Hematopoietic multipotent progenitor cell treated with erythropoietin and hydrocortisone succinate and interleukin-3 and kit ligand, for 15 days (in vitro differentiated cells): ENCODE measurements around the gene ASTN1.

Experiments used
- DNase-seq: peaks from one replicate; pipeline ENCODE4 v3.0.0-alpha.2; 2015; ENCODE audit warnings: low spot score

Gene ASTN1

GRCh38 chr1:176926330-176927086 is 238.0 kb downstream of the ASTN1 start:
- DNase-seq, result no peak

GRCh38 chr1:176925223-176925622 is 239.3 kb downstream of the ASTN1 start:
- DNase-seq, result no peak

GRCh38 chr1:176923283-176923682 is 241.2 kb downstream of the ASTN1 start:
- no peak for DNase-seq

- DNase-seq, result no peak
These were observed 244.8 kb downstream of the ASTN1 start for GRCh38 chr1:176919386-176920378.

- DNase-seq, result no peak
These were observed 258.9 kb downstream of the ASTN1 start for GRCh38 chr1:176905648-176906047.

GRCh38 chr1:176904057-176904751 is 260.3 kb downstream of the ASTN1 start:
- no peak for DNase-seq

GRCh38 chr1:176903474-176903873 is 261.0 kb downstream of the ASTN1 start:
- DNase-seq, result no peak

- no peak for DNase-seq
These were observed 265.2 kb downstream of the ASTN1 start for GRCh38 chr1:176899321-176899720.

- peak; percentile 42 for DNase-seq
These were observed 266.9 kb downstream of the ASTN1 start for GRCh38 chr1:176897350-176898236.

- no peak for DNase-seq
These were observed 268.3 kb downstream of the ASTN1 start for GRCh38 chr1:176896216-176896615.

- DNase-seq, result no peak
These were observed 270.1 kb downstream of the ASTN1 start for GRCh38 chr1:176894450-176894849.

GRCh38 chr1:176893625-176894352 is 270.7 kb downstream of the ASTN1 start:
- DNase-seq, result no peak

- no peak for DNase-seq
These were observed 276.0 kb downstream of the ASTN1 start for GRCh38 chr1:176888471-176889032.

GRCh38 chr1:176885751-176886150 is 278.8 kb downstream of the ASTN1 start:
- no peak for DNase-seq

GRCh38 chr1:176885341-176885740 is 279.2 kb downstream of the ASTN1 start:
- no peak for DNase-seq

- DNase-seq, result no peak
These were observed 279.6 kb downstream of the ASTN1 start for GRCh38 chr1:176884911-176885310.

- DNase-seq, result no peak
These were observed 280.2 kb downstream of the ASTN1 start for GRCh38 chr1:176884286-176884685.

GRCh38 chr1:176880955-176881595 is 283.4 kb downstream of the ASTN1 start:
- peak; percentile 57 for DNase-seq

- DNase-seq, result no peak
These were observed 284.5 kb downstream of the ASTN1 start for GRCh38 chr1:176879784-176880620.
